Osteoblast (primary cell): ENCODE results near the gene TRAP1. TPM values are rescaled to one million over a fixed set of nuclear protein-coding genes. Genes with fewer than 3 reads are reported as not detected.
A peak's percentile ranks its signal among the peaks of the same experiment; 100 is the strongest.

Source experiments
- DNase-seq: peaks from one replicate; pipeline ENCODE4 v3.0.0; 2011; ENCODE audit warnings: low spot score, mixed read lengths; ENCODE audit not compliant: insufficient read length; ENCODE audit errors: missing footprints
- H2AFZ ChIP-seq: 2 replicates; pipeline ENCODE4 v1.6.0; 2011; ENCODE audit warnings: mild to moderate bottlenecking, low read length
- H3K27ac ChIP-seq: 2 replicates; pipeline ENCODE4 v1.5.1; 2011; ENCODE audit warnings: mild to moderate bottlenecking, low read depth, low read length, moderate library complexity
- H3K27me3 ChIP-seq: 2 replicates; pipeline ENCODE4 v1.6.0; 2012; ENCODE audit warnings: mild to moderate bottlenecking, control low read depth, inconsistent platforms, low read length, moderate library complexity; ENCODE audit not compliant: insufficient read depth
- H3K36me3 ChIP-seq: 2 replicates; pipeline ENCODE4 v1.5.1; 2011; ENCODE audit warnings: mild to moderate bottlenecking, low read length, control low read depth, moderate library complexity; ENCODE audit not compliant: insufficient read depth
- H3K4me1 ChIP-seq: 2 replicates; pipeline ENCODE4 v1.5.1; 2011; ENCODE audit warnings: mild to moderate bottlenecking, low read length, control low read depth, moderate library complexity; ENCODE audit not compliant: insufficient read depth
- H3K4me2 ChIP-seq: 2 replicates; pipeline ENCODE4 v1.6.0; 2011; ENCODE audit warnings: mild to moderate bottlenecking, low read length; ENCODE audit not compliant: insufficient read depth
- H3K4me3 ChIP-seq: fragments of 200-600 bp; sonication (generic); 3 replicates; pipeline ENCODE4 v1.5.1; 2012; ENCODE audit warnings: mild to moderate bottlenecking, low read length, inconsistent platforms; ENCODE audit not compliant: insufficient read depth
- H3K79me2 ChIP-seq: 2 replicates; pipeline ENCODE4 v1.6.0; 2012; ENCODE audit warnings: mild to moderate bottlenecking, low read length, control low read depth, inconsistent platforms; ENCODE audit not compliant: insufficient read depth
- H3K9me3 ChIP-seq: 2 replicates; pipeline ENCODE4 v1.5.1; 2011; ENCODE audit warnings: low read depth, low read length, control low read depth
- H4K20me1 ChIP-seq: 2 replicates; pipeline ENCODE4 v1.6.0; 2012; ENCODE audit warnings: mild to moderate bottlenecking, low read length, control low read depth; ENCODE audit not compliant: insufficient read depth
- CTCF ChIP-seq: IDR thresholded peaks from 2 replicates; pipeline ENCODE4 v1.5.1; 2011; ENCODE audit warnings: mild to moderate bottlenecking, low read depth, low read length, moderate library complexity; ENCODE audit errors: extremely low read depth
- total RNA-seq: library from RNA; depleted of rRNA; stranded (reverse); fragments of >200 nt; gene quantifications from 2 replicates; pipeline ENCODE4 v1.2.3, GENCODE V29; 2012

TRAP1 gene
- total RNA-seq, 1 donor = 56.5 TPM

- no peaks in the 10 kb centered on the region for H3K27me3 ChIP-seq
- no peak overlapping the region for H2AFZ ChIP-seq
- H4K20me1 ChIP-seq = peaks cover 42% of the 10 kb centered on the region
- peaks cover 43% of the 10 kb centered on the region for H3K36me3 ChIP-seq
- H3K9me3 ChIP-seq = no peaks in the 10 kb centered on the region
- no peak overlapping the region for H3K4me2 ChIP-seq
- no peak overlapping the region for H3K4me3 ChIP-seq
- H3K4me1 ChIP-seq = no peaks in the 10 kb centered on the region
- peaks cover 6% of the 10 kb centered on the region for H3K79me2 ChIP-seq
- no peak overlapping the region for H3K27ac ChIP-seq
- peak; percentile 50 for DNase-seq
- no peak for TF ChIP-seq CTCF
Observed at GRCh38 chr16:3730161-3731125, 13.1 kb upstream of the TRAP1 start.

- H3K79me2 ChIP-seq = peaks cover 2% of the 10 kb centered on the region
- peaks cover 40% of the 10 kb centered on the region for H4K20me1 ChIP-seq
- no peak overlapping the region for H3K4me2 ChIP-seq
- no peaks in the 10 kb centered on the region for H3K9me3 ChIP-seq
- no peak overlapping the region for H3K4me3 ChIP-seq
- peaks cover 33% of the 10 kb centered on the region for H3K36me3 ChIP-seq
- TF ChIP-seq CTCF = no peak
- H3K27me3 ChIP-seq = no peaks in the 10 kb centered on the region
- no peak overlapping the region for H3K27ac ChIP-seq
- H3K4me1 ChIP-seq = no peaks in the 10 kb centered on the region
- H2AFZ ChIP-seq = no peak overlapping the region
- DNase-seq = peak; percentile 43
Observed at GRCh38 chr16:3729161-3730112, 12.1 kb upstream of the TRAP1 start.

GRCh38 chr16:3728424-3729160 lies 11.3 kb upstream of the TRAP1 start:
- peaks cover 37% of the 10 kb centered on the region for H4K20me1 ChIP-seq
- DNase-seq = peak; percentile 60
- no peaks in the 10 kb centered on the region for H3K9me3 ChIP-seq
- no peaks in the 10 kb centered on the region for H3K4me1 ChIP-seq
- TF ChIP-seq CTCF = no peak
- H3K4me3 ChIP-seq = no peak overlapping the region
- H3K27me3 ChIP-seq = no peaks in the 10 kb centered on the region
- H3K36me3 ChIP-seq = peaks cover 26% of the 10 kb centered on the region
- no peak overlapping the region for H2AFZ ChIP-seq
- H3K79me2 ChIP-seq = no peaks in the 10 kb centered on the region
- no peak overlapping the region for H3K4me2 ChIP-seq
- H3K27ac ChIP-seq = no peak overlapping the region
